SK-N-MC (cell line): ENCODE results near the gene RNF31.

Source experiments
- EZH2 ChIP-seq: fragments of 200-600 bp; sonication (generic); IDR thresholded peaks from one replicate; pipeline ENCODE4 v1.6.1; 2017; ENCODE audit warnings: antibody characterized with exemption
- FOXP2 ChIP-seq: optimal IDR thresholded peaks from 2 replicates; pipeline ENCODE3; 2011; ENCODE audit warnings: mild to moderate bottlenecking, moderate library complexity; ENCODE audit not compliant: insufficient read depth; ENCODE audit errors: extremely low read length, control extremely low read depth
- POLR2AphosphoS5 ChIP-seq: IDR thresholded peaks from 2 replicates; pipeline ENCODE4 v1.6.1; 2012; ENCODE audit warnings: mild to moderate bottlenecking, low read depth, low read length, borderline replicate concordance

DNA sequence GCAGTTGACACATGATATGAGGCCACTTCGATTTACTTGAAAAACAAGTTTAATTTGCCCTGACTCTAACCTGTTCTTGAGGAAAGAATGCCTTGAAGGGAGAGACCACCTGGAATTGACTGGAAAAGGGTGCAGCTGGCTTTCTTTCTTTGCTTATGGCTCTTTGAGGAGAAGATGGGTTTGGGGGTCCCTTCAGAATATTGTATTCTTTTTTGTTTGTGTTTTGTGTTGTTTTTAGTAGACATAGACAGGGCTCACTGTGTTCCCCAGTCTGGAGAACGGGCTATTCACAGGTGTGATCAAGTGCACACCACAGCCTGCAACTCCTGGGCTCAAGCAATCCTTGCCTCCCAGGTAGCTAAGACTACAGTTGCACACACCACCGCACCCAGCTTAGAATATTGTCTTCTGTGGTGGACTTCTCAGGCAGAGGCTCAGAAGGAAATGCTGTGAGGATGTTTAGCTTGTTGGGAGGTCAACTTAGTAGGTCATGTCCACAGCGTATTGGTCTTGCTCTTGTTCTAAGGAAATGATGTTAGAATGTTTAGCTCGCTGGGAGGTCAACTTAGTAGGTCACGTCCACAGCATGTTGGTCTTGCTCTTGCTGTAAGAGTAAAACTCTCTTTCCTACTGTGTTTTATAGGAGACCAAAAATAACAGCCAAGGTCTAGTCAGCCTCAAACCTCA lies 31.0 kb upstream of the RNF31 start:
- no peak for TF ChIP-seq POLR2AphosphoS5
- no peak for TF ChIP-seq EZH2
- no peak for TF ChIP-seq FOXP2
